ENCODE measurements around the gene TNPO3.
A peak's percentile ranks its signal among the peaks of the same experiment; 100 is the strongest.

TNPO3 gene

DNA sequence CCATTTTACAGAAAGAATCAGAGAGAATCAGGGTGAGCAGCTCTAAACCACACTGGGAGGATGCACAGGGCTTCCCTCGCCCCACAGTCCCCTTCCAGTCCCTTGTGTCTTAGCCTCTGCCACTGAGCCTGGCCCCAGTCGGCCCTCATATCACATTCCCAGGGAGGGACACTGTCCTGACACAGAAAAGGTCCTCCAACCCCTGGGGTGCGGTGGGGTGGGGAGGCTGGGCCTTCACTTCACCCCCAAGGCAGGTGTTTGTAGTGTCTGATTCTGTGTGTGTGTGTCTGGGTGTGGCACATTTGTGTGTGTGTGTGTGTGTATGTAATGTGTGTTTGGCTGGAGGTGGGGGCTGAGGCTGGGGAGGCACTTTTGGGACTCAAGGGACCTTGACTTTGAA lies 142.6 kb downstream of the TNPO3 start:
- TF ChIP-seq, protein P1, sequence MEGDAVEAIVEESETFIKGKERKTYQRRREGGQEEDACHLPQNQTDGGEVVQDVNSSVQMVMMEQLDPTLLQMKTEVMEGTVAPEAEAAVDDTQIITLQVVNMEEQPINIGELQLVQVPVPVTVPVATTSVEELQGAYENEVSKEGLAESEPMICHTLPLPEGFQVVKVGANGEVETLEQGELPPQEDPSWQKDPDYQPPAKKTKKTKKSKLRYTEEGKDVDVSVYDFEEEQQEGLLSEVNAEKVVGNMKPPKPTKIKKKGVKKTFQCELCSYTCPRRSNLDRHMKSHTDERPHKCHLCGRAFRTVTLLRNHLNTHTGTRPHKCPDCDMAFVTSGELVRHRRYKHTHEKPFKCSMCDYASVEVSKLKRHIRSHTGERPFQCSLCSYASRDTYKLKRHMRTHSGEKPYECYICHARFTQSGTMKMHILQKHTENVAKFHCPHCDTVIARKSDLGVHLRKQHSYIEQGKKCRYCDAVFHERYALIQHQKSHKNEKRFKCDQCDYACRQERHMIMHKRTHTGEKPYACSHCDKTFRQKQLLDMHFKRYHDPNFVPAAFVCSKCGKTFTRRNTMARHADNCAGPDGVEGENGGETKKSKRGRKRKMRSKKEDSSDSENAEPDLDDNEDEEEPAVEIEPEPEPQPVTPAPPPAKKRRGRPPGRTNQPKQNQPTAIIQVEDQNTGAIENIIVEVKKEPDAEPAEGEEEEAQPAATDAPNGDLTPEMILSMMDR (IDR thresholded peaks at IDR 0.05; ENCODE audit: low read depth, low read length) = no peak
- H3K4me3 ChIP-seq (ENCODE audit: low read depth, low read length) = no peak overlapping the region

DNA sequence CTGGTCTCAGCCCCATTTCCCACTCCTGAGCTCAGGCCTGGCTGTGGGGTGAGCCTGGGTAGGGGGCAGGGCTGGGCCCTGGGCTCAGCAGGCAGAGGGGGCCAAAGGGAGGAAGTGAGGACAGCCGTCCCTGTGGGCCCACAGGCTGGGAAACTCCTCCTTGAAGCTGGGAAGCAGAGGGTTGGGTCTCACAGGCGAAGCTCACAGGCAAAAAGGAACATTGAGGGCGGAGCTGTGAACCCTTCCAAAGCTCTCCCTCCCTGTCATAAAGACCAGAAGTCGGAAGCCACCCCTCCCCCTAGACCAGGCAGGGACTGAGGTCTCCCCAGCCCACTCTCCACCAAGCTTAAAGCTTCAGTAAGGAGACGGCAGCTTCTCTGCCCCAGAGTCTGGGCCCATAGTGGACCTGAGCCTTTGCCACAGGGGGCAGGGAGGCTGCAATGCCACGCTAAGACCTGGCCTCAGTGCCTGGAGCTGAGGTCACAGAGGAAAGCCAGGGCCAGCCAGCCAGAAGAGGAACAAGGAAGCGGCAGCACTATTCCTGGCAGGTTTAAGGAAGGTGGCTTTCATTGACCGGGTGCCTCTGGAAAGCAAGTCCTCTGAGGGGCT lies 143.4 kb downstream of the TNPO3 start:
- no peak overlapping the region for H3K4me3 ChIP-seq (ENCODE audit: low read depth, low read length)
- TF ChIP-seq, protein P1 (IDR thresholded peaks at IDR 0.05; ENCODE audit: low read depth, low read length) = no peak

DNA sequence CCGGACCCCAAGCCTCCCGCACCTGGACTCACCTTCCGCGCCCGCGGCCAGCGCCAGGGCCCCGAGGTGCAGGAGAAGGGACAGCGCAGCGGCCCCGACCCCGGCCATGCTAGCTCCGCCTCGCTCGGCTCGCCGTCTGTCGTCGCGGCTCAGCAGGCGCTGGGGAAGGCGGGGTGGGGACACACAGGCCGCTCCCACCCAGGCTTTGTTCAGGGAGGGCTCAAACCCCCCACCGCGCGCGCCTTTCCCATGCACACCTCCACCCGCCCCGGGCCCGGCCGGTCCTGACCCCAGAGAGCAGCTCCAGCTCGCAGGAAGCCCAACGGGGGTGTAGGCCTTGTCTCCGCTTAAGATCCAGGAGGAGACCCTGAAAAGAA lies 144.4 kb downstream of the TNPO3 start, which contains the start of gene KCP:
Gene KCP (minus strand): TSS at position 141 of the 377 bp plus-strand sequence. CDS start 33 bp downstream, at position 108.
- TF ChIP-seq, protein P1 (IDR thresholded peaks at IDR 0.05; ENCODE audit: low read depth, low read length) = no peak

DNA sequence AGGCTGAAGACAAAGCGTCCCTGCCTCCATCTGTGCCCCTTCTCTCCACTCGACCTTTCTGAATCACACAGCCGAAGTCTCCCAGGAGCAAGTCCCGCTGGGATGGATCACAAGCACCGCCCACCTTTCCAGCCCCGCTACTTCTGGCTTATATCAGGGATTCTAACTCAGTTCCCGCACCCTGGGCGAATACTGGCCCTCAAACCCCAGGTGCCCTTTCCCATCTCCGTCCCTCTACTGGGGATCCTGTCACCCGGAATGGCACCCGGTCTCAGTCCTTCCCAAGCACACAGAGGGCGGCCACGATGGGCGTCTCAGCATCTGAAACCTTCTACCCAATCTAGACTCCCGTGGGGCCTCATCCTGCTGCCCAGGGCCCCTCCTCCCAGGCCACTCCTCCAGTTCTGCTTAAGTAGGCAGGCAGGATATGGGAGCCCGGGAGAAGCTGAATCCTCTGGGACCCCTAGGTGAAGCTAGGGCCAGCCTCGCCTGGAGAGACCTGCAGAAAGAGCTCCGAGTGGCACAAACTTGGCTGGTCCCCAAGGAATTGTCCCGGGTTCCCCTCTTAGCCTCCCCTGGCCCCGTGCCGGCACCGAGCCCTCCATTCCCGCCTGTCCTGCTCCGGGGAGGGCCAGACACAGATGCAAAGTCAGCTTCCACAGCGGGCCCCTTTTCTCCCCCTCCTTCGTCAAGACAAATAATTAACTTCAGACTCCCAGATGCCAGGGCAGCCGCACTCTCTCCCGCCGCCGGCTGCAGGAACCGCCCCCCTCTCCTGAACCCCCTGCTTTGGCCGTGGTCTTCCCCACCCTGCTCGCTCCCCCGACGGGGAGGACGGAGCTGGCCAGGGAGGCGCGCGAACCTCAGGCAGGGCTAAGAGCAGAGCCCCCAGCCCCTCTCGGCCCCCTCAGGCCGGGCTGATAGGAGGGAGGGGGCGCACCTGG lies 145.0 kb downstream of the TNPO3 start:
- TF ChIP-seq, protein P1 (IDR thresholded peaks at IDR 0.05; ENCODE audit: low read depth, low read length) = no peak
- peak overlapping the region; percentile 25 for H3K4me3 ChIP-seq (ENCODE audit: low read depth, low read length)

More for the DNA sequence above, 144.4 kb downstream of the TNPO3 start, which contains the start of gene KCP:
- H3K4me3 ChIP-seq (ENCODE audit: low read depth, low read length) = peak within 1 kb of the TSS; percentile 25

DNA sequence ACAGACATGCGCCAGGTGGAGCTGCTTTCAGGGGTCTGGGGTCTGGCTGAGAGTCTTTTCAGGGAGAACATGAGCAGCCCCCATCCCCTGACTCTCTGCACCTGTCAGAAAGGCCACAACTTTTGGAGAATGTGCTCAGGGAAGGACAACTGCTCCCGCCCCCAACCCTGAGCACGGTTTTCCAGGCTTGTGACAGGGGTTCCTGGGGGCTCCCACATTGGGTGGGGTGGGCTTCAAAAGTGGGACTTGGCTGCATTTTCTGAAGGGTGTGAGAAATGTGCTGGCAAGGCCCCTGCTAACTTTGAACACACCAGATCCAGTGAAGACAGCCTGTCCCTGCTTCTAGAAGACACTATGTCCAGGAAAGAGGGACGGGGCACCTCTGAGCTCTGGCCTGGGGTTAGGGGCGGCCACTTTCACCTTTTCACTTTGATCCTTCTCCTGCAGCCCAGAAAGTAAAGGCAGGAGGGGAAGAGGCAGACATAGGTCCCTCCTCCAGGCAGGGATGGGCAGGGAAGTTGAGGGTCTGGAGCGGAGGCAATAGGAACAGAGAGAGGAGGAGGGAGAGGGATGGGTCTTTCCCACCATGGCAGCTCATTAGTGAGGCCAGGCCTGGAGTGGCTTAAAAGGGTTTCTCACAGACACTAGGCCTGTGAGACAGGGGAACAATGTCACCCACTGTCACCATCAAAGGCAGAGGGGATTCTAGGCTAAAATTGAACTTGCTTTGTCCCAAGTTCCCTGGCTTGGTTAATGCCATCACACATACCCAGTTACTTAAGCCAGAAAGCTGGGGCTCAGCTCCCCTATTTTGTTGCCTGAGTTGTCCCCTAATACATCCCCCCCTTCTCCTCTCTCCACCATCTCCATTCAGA lies 145.9 kb downstream of the TNPO3 start:
- H3K4me3 ChIP-seq (ENCODE audit: low read depth, low read length) = peak overlapping the region; percentile 25
- TF ChIP-seq, protein P1 (IDR thresholded peaks at IDR 0.05; ENCODE audit: low read depth, low read length) = no peak

DNA sequence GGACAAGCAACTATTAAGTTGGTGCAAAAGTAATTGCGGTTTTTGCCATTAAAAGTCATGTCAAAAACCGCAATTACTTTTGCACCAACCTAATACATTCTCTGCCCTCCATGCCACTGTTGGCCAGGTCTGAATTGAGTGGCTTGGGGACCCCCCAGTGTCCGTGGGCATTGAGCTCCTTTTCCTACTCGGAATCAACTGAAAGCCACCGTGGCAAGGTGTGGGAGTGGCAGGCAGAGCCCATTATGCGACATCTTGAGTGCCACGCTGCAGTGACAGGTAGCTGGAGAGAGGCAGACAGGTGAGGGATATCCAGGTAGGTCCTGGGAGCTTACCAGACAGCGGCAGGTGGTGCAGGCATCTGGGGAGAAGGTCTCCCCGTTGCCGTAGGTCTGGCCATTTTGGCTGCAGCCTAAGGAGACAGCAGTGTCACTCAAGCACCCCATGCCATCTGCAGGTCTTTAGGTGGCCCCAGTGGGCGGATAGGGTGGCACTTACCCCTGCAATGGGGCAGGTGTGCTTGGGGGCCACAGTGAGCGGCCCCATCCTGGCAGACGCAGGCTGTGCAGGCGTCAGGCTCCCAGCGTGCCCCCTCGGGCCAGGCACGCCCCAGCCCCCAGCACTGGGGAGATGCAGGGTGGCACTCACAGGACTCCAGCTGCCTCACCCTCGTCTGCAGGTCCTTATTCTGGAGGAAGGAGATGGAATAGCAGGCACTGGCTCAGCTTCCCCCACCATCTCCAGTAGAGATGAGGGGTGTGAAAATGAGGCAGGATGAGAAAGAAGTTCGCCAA lies 147.9 kb downstream of the TNPO3 start:
- H3K4me3 ChIP-seq (ENCODE audit: low read depth, low read length) = no peak overlapping the region
- TF ChIP-seq, protein P1 (IDR thresholded peaks at IDR 0.05; ENCODE audit: low read depth, low read length) = no peak
